Gastroesophageal sphincter (tissue), 4 donors: Measurements from ENCODE around the gene KRT72. TPM values are rescaled to one million over a fixed set of nuclear protein-coding genes. Genes with fewer than 3 reads are reported as not detected.

Experiments used
- ATAC-seq: fragments of 150-250 bp; one replicate; pipeline ENCODE4 v1.9.1; 2016; ENCODE audit warnings: mild to moderate bottlenecking, moderate library complexity
- H3K27ac ChIP-seq, 4 donors: fragments of 200-600 bp; sonication (generic) in 3 of 4; 1 replicate in 3 of 4; 2 replicates in 1 of 4; pipeline ENCODE4 v1.5.1; 2016 to 2019
- H3K27me3 ChIP-seq: fragments of 200-600 bp; sonication (generic); one replicate; pipeline ENCODE4 v1.5.1; 2019
- H3K36me3 ChIP-seq, 2 donors: fragments of 200-600 bp; sonication (generic); one replicate each; pipeline ENCODE4 v1.5.1; 2019; ENCODE audit warnings: control low read depth in 1 of 2
- H3K4me1 ChIP-seq, 3 donors: fragments of 200-600 bp; sonication (generic); 1 replicate in 2 of 3; 2 replicates in 1 of 3; pipeline ENCODE4 v1.5.1; 2016 to 2019; ENCODE audit warnings: control low read depth in 2 of 3
- H3K4me3 ChIP-seq, 2 donors: fragments of 200-600 bp; sonication (generic); one replicate each; pipeline ENCODE4 v1.5.1; 2019; ENCODE audit warnings: mild to moderate bottlenecking in 1 of 2, moderate library complexity in 1 of 2
- H3K9me3 ChIP-seq, 3 donors: fragments of 200-600 bp; sonication (generic); one replicate each; pipeline ENCODE4 v1.5.1; 2017 to 2019; ENCODE audit warnings: control low read depth in 2 of 3
- CTCF ChIP-seq, 4 experiments: fragments of 200-600 bp in 2 of 4; fragments of 450-650 bp in 2 of 4; sonication (generic) in 1 of 4; IDR thresholded peaks; one replicate each; pipeline ENCODE4 v1.5.1; 2017 to 2019; ENCODE audit warnings: antibody characterized with exemption in 4 of 4, mild to moderate bottlenecking in 2 of 4, moderate library complexity in 2 of 4
- EP300 ChIP-seq: sonication (generic); formaldehyde crosslinking; IDR thresholded peaks from one replicate; pipeline ENCODE4 v1.6.1; 2017; ENCODE audit warnings: antibody characterized with exemption, mild to moderate bottlenecking
- POLR2A ChIP-seq, 2 donors: fragments of 450-650 bp; IDR thresholded peaks; one replicate each; pipeline ENCODE4 v1.6.1; 2017; ENCODE audit warnings: antibody characterized with exemption in 2 of 2, mild to moderate bottlenecking in 2 of 2, moderate library complexity in 1 of 2
- POLR2AphosphoS5 ChIP-seq: sonication (generic); formaldehyde crosslinking; IDR thresholded peaks from one replicate; pipeline ENCODE4 v1.6.1; 2017; ENCODE audit warnings: antibody characterized with exemption
- WGBS, 2 donors: methylation state at CpG; one replicate each; pipeline ENCODE4 v1.1.5; 2018; ENCODE audit warnings: low coverage in 1 of 2; 5-methylcytosine and 5-hydroxymethylcytosine counted together
- total RNA-seq, 4 donors: library from RNA; depleted of rRNA; stranded (reverse); fragments of >200 nt; gene quantifications; one replicate each; pipeline ENCODE4 v1.1.0, GENCODE V29; 2016

Gene KRT72
- total RNA-seq, 4 donors from 2014 or later = not detected

GRCh38 chr12:52577316-52577715, 23.9 kb downstream of the KRT72 start:
- no peaks in the 10 kb centered on the region for H3K36me3 ChIP-seq
- H3K27ac ChIP-seq = no peak overlapping the region
- no peaks in the 10 kb centered on the region for H3K9me3 ChIP-seq
- H3K27me3 ChIP-seq = peaks cover 22% of the 10 kb centered on the region
- ATAC-seq = no peak
- no peak overlapping the region for H3K4me3 ChIP-seq
- 90% methylated on average over 3 of the region's 8 CpGs; no CpG with 5 or more reads in 1 of the 2 donors for WGBS, 2 donors
- TF ChIP-seq CTCF (IDR thresholded peaks at IDR 0.05) (no peak), POLR2AphosphoS5 (no peak), EP300 (no peak), POLR2A (IDR thresholded peaks at IDR 0.05) (no peak)
- H3K4me1 ChIP-seq = no peaks in the 10 kb centered on the region

GRCh38 chr12:52575948-52576347, 25.3 kb downstream of the KRT72 start:
- Histone ChIP-seq H3K27me3 (peaks cover 34% of the 10 kb centered on the region), H3K4me3 (no peak overlapping the region), H3K27ac (no peak overlapping the region), H3K4me1 (no peaks in the 10 kb centered on the region), H3K9me3 (no peaks in the 10 kb centered on the region), H3K36me3 (no peaks in the 10 kb centered on the region)
- TF ChIP-seq POLR2AphosphoS5 (no peak), POLR2A (IDR thresholded peaks at IDR 0.05) (no peak), CTCF (IDR thresholded peaks at IDR 0.05) (no peak), EP300 (no peak)
- ATAC-seq = no peak
- WGBS, 2 donors = 87 to 100% methylated on average over 3 of the region's 3 CpGs

GRCh38 chr12:52575256-52575655, 26.0 kb downstream of the KRT72 start:
- Histone ChIP-seq H3K4me1 (no peaks in the 10 kb centered on the region), H3K27ac (no peak overlapping the region), H3K9me3 (no peaks in the 10 kb centered on the region), H3K27me3 (peaks cover 34% of the 10 kb centered on the region), H3K36me3 (no peaks in the 10 kb centered on the region), H3K4me3 (no peak overlapping the region)
- no peak for TF ChIP-seq POLR2A (IDR thresholded peaks at IDR 0.05)
- no peak for TF ChIP-seq CTCF (IDR thresholded peaks at IDR 0.05)
- TF ChIP-seq POLR2AphosphoS5 = no peak
- TF ChIP-seq EP300 = no peak
- ATAC-seq = no peak
- WGBS, 2 donors = 83 to 100% methylated on average over 1 to 2 of the region's 9 CpGs

GRCh38 chr12:52573743-52574142, 27.5 kb downstream of the KRT72 start, which contains the start of gene KRT74:
Gene KRT74 (minus strand): TSS chr12:52573843. CDS start chr12:52573777, 66 bp downstream.
- Histone ChIP-seq H3K9me3 (no peaks in the 10 kb centered on the region), H3K27me3 (peaks cover 43% of the 10 kb centered on the region), H3K4me1 (no peaks in the 10 kb centered on the region), H3K36me3 (no peaks in the 10 kb centered on the region), H3K4me3 (no peak within 1 kb of the TSS), H3K27ac (no peak within 1 kb of the TSS)
- no peak for ATAC-seq
- TF ChIP-seq POLR2A (IDR thresholded peaks at IDR 0.05) (no peak), EP300 (no peak), POLR2AphosphoS5 (no peak), CTCF (IDR thresholded peaks at IDR 0.05) (no peak)
- no CpG with 5 or more reads among the region's 3 CpGs for WGBS, 2 donors

GRCh38 chr12:52573306-52573705, 28.0 kb downstream of the KRT72 start:
- peaks cover 43% of the 10 kb centered on the region for H3K27me3 ChIP-seq
- H3K9me3 ChIP-seq = no peaks in the 10 kb centered on the region
- no peaks in the 10 kb centered on the region for H3K4me1 ChIP-seq
- ATAC-seq = no peak
- 100% methylated on average over 1 of the region's 15 CpGs; no CpG with 5 or more reads in 1 of the 2 donors for WGBS, 2 donors
- H3K36me3 ChIP-seq = no peaks in the 10 kb centered on the region
- TF ChIP-seq EP300 (no peak), POLR2A (IDR thresholded peaks at IDR 0.05) (no peak), CTCF (IDR thresholded peaks at IDR 0.05) (no peak), POLR2AphosphoS5 (no peak)
- H3K27ac ChIP-seq = no peak overlapping the region
- H3K4me3 ChIP-seq = no peak overlapping the region
